Activated naive CD8-positive, alpha-beta T cell treated with anti-CD3 and anti-CD28 coated beads for 36 hours (primary cell): ENCODE data around the gene HOXB6. TPM values are rescaled to one million over a fixed set of nuclear protein-coding genes. Genes with fewer than 3 reads are reported as not detected.
A peak's percentile ranks its signal among the peaks of the same experiment; 100 is the strongest.

ENCODE experiments used
- DNase-seq: peaks from one replicate; pipeline ENCODE4 v3.0.0; 2021
- H3K27ac Mint-ChIP-seq: one replicate; pipeline ENCODE4 v1.8.0; 2022; ENCODE audit warnings: mild to moderate bottlenecking, moderate library complexity, mixed read lengths
- H3K27me3 Mint-ChIP-seq: one replicate; pipeline ENCODE4 v1.8.0; 2022; ENCODE audit warnings: mild to moderate bottlenecking, mixed read lengths
- H3K36me3 Mint-ChIP-seq: one replicate; pipeline ENCODE4 v1.8.0; 2021; ENCODE audit warnings: mild to moderate bottlenecking, mixed read lengths
- H3K4me1 Mint-ChIP-seq: one replicate; pipeline ENCODE4 v1.8.0; 2021; ENCODE audit warnings: mixed read lengths
- H3K4me3 Mint-ChIP-seq: one replicate; pipeline ENCODE4 v1.8.0; 2022; ENCODE audit warnings: mild to moderate bottlenecking, moderate library complexity, mixed read lengths
- H3K9me3 Mint-ChIP-seq: one replicate; pipeline ENCODE4 v1.8.0; 2022; ENCODE audit warnings: mixed read lengths
- total RNA-seq, 2 experiments: library from RNA; stranded (reverse); gene quantifications; one replicate each; pipeline ENCODE4 v1.2.3, GENCODE V29; 2021

Gene HOXB6
- not detected for total RNA-seq

GRCh38 chr17:48604770-48605329 is at the start of gene HOXB6:
Gene HOXB6 (minus strand): TSS chr17:48604986. CDS start chr17:48598150, 6,836 bp downstream.
- Mint-ChIP-seq H3K4me1 (peaks cover 17% of the 10 kb centered on the region), H3K9me3 (no peaks in the 10 kb centered on the region), H3K4me3 (peak within 1 kb of the TSS; percentile 62), H3K27ac (no peak within 1 kb of the TSS), H3K36me3 (no peaks in the 10 kb centered on the region), H3K27me3 (peaks cover 98% of the 10 kb centered on the region)
- DNase-seq, result no peak

GRCh38 chr17:48649741-48650140 is 45.0 kb upstream of the HOXB6 start:
- no peak for DNase-seq
- Mint-ChIP-seq H3K9me3 (no peaks in the 10 kb centered on the region), H3K4me1 (peaks cover 12% of the 10 kb centered on the region), H3K4me3 (no peak overlapping the region), H3K36me3 (no peaks in the 10 kb centered on the region), H3K27ac (no peak overlapping the region), H3K27me3 (peaks cover 61% of the 10 kb centered on the region)

GRCh38 chr17:48647963-48648245 is 43.1 kb upstream of the HOXB6 start:
- peaks cover 75% of the 10 kb centered on the region for H3K27me3 Mint-ChIP-seq
- H3K27ac Mint-ChIP-seq, result no peak overlapping the region
- DNase-seq, result no peak

GRCh38 chr17:48647103-48647962 is 42.5 kb upstream of the HOXB6 start:
- no peak for DNase-seq
- peaks cover 12% of the 10 kb centered on the region for H3K4me1 Mint-ChIP-seq
- H3K9me3 Mint-ChIP-seq, result no peaks in the 10 kb centered on the region
- peaks cover 78% of the 10 kb centered on the region for H3K27me3 Mint-ChIP-seq
- no peak overlapping the region for H3K27ac Mint-ChIP-seq
- H3K4me3 Mint-ChIP-seq, result peak overlapping the region; percentile 72
- H3K36me3 Mint-ChIP-seq, result no peaks in the 10 kb centered on the region

More at GRCh38 chr17:48647963-48648245, 43.1 kb upstream of the HOXB6 start:
- Mint-ChIP-seq H3K36me3 (no peaks in the 10 kb centered on the region), H3K9me3 (no peaks in the 10 kb centered on the region), H3K4me3 (no peak overlapping the region), H3K4me1 (peaks cover 12% of the 10 kb centered on the region)

- no peaks in the 10 kb centered on the region for H3K9me3 Mint-ChIP-seq
- DNase-seq, result peak; percentile 42
- H3K4me3 Mint-ChIP-seq, result peak overlapping the region; percentile 72
- no peaks in the 10 kb centered on the region for H3K36me3 Mint-ChIP-seq
- peaks cover 16% of the 10 kb centered on the region for H3K4me1 Mint-ChIP-seq
- H3K27ac Mint-ChIP-seq, result no peak overlapping the region
- peaks cover 82% of the 10 kb centered on the region for H3K27me3 Mint-ChIP-seq
Measured at GRCh38 chr17:48646183-48647102, 41.7 kb upstream of the HOXB6 start.

- Mint-ChIP-seq H3K27me3 (peaks cover 89% of the 10 kb centered on the region), H3K4me3 (peak overlapping the region; percentile 66), H3K9me3 (no peaks in the 10 kb centered on the region), H3K36me3 (no peaks in the 10 kb centered on the region), H3K27ac (no peak overlapping the region), H3K4me1 (peaks cover 16% of the 10 kb centered on the region)
- DNase-seq, result no peak
Measured at GRCh38 chr17:48645639-48646182, 40.9 kb upstream of the HOXB6 start.

- no peak overlapping the region for H3K27ac Mint-ChIP-seq
- peaks cover 93% of the 10 kb centered on the region for H3K27me3 Mint-ChIP-seq
- H3K4me1 Mint-ChIP-seq, result peaks cover 16% of the 10 kb centered on the region
- DNase-seq, result no peak
- no peaks in the 10 kb centered on the region for H3K36me3 Mint-ChIP-seq
- no peaks in the 10 kb centered on the region for H3K9me3 Mint-ChIP-seq
- H3K4me3 Mint-ChIP-seq, result no peak overlapping the region
Measured at GRCh38 chr17:48644910-48645557, 40.2 kb upstream of the HOXB6 start.

GRCh38 chr17:48644159-48644558 is 39.4 kb upstream of the HOXB6 start:
- DNase-seq, result no peak
- Mint-ChIP-seq H3K36me3 (no peaks in the 10 kb centered on the region), H3K4me3 (no peak overlapping the region), H3K4me1 (peaks cover 16% of the 10 kb centered on the region), H3K27ac (no peak overlapping the region), H3K27me3 (peaks cover 96% of the 10 kb centered on the region), H3K9me3 (no peaks in the 10 kb centered on the region)

GRCh38 chr17:48643697-48644012 is 38.9 kb upstream of the HOXB6 start:
- Mint-ChIP-seq H3K4me3 (no peak overlapping the region), H3K36me3 (no peaks in the 10 kb centered on the region), H3K27me3 (peaks cover 96% of the 10 kb centered on the region), H3K27ac (no peak overlapping the region), H3K4me1 (peaks cover 16% of the 10 kb centered on the region), H3K9me3 (no peaks in the 10 kb centered on the region)
- DNase-seq, result no peak

GRCh38 chr17:48642843-48643696 is 38.3 kb upstream of the HOXB6 start:
- H3K36me3 Mint-ChIP-seq, result no peaks in the 10 kb centered on the region

GRCh38 chr17:48642059-48642842 is 37.5 kb upstream of the HOXB6 start:
- no peak for DNase-seq
- Mint-ChIP-seq H3K27me3 (peaks cover 97% of the 10 kb centered on the region), H3K27ac (no peak overlapping the region), H3K4me1 (peaks cover 12% of the 10 kb centered on the region), H3K9me3 (no peaks in the 10 kb centered on the region), H3K4me3 (no peak overlapping the region), H3K36me3 (no peaks in the 10 kb centered on the region)

More at GRCh38 chr17:48642843-48643696, 38.3 kb upstream of the HOXB6 start:
- H3K9me3 Mint-ChIP-seq, result no peaks in the 10 kb centered on the region
- H3K4me1 Mint-ChIP-seq, result peaks cover 16% of the 10 kb centered on the region
- no peak for DNase-seq
- no peak overlapping the region for H3K27ac Mint-ChIP-seq
- H3K27me3 Mint-ChIP-seq, result peaks cover 96% of the 10 kb centered on the region
- no peak overlapping the region for H3K4me3 Mint-ChIP-seq

- no peak overlapping the region for H3K4me3 Mint-ChIP-seq
- H3K27ac Mint-ChIP-seq, result no peak overlapping the region
- DNase-seq, result no peak
- H3K27me3 Mint-ChIP-seq, result peaks cover 97% of the 10 kb centered on the region
- H3K36me3 Mint-ChIP-seq, result no peaks in the 10 kb centered on the region
- H3K4me1 Mint-ChIP-seq, result peaks cover 12% of the 10 kb centered on the region
- no peaks in the 10 kb centered on the region for H3K9me3 Mint-ChIP-seq
Measured at GRCh38 chr17:48641541-48642058, 36.8 kb upstream of the HOXB6 start.

GRCh38 chr17:48640858-48641180 is 36.0 kb upstream of the HOXB6 start:
- Mint-ChIP-seq H3K9me3 (no peaks in the 10 kb centered on the region), H3K27ac (no peak overlapping the region), H3K4me1 (peaks cover 17% of the 10 kb centered on the region), H3K4me3 (no peak overlapping the region), H3K27me3 (peaks cover 97% of the 10 kb centered on the region), H3K36me3 (no peaks in the 10 kb centered on the region)
- DNase-seq, result no peak
